GM18867 (cell line): ENCODE measurements around the gene RYK.
A peak's percentile ranks its signal among the peaks of the same experiment; 100 is the strongest.
"Not testable (repeated sequence)": the region's sequence is repeated elsewhere in the genome, so short reads cannot be mapped to it uniquely, and the experiment has no call there.

Experiments
- ATAC-seq: cut with Tn5 transposase; IDR thresholded peaks from one replicate; pipeline ENCODE4 v1.9.1; 2021; ENCODE audit warnings: mild to moderate bottlenecking, moderate library complexity; ENCODE audit not compliant: unreplicated experiment

Gene RYK

DNA sequence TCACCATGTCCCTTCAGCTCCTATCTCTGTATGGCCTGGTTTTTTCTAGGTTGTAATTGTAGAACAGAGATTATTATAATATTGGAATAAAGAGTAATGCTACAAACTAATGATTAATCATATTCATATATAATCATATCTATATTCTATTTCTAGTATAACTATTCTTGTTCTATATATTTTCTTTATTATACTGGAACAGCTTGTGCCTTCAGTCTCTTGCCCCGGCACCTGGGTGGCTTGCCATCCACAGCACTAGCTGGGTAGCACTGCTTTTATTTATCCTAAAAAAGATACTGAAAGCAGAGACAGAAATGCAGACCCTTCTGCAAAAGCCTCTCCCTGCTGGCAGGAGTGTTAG is 25.9 kb downstream of the RYK start:
- not testable (repeated sequence) for ATAC-seq

- no peak for ATAC-seq
Observed at GRCh38 chr3:134222835-134223234, 27.8 kb downstream of the RYK start.

- ATAC-seq: no peak
Observed at GRCh38 chr3:134216851-134217250, 33.8 kb downstream of the RYK start.

DNA sequence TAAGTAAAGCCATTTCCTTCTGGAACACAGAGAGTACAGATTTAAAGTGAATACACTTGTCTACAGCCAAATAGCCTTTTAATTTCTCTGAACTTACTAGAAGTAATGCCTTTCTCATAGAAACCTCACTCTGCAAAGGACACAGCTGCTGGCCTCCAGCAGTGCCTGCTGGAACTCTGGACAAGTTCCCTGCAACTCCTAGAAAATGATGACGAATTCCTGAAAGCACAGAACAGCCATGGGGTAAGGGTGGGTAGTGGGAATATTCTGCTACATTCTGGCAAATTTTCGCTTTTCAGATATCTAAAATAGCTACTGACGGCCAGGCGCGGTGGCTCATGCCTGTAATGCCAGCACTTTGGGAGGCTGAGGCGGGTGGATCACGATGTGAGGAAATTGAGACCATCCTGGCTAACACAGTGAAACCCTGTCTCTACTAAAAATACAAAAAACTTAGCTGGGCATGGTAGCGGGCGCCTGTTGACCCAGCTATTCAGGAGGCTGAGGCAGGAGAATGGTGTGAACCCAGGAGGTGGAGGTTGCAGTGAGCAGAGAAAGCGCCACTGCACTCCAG is 34.4 kb downstream of the RYK start:
- no peak for ATAC-seq

DNA sequence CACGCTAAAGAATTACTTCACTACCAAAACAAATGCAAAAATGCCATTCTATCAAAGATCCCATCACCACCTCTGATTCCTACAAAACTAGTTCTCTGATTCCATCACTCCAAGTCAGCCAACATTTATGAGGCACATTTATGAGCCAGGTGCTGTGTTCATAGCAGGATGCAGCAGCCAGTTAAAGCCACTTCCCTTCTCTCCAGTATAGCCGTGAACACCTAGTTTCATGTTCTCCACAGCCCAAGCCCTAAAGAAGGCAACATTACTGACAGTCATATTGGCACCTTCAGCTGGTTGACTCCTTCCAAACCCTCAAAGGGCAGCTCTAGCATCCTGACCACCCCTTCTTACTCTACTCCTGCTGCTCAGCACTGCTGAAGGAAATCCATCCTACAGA is 36.4 kb downstream of the RYK start:
- no peak for ATAC-seq

DNA sequence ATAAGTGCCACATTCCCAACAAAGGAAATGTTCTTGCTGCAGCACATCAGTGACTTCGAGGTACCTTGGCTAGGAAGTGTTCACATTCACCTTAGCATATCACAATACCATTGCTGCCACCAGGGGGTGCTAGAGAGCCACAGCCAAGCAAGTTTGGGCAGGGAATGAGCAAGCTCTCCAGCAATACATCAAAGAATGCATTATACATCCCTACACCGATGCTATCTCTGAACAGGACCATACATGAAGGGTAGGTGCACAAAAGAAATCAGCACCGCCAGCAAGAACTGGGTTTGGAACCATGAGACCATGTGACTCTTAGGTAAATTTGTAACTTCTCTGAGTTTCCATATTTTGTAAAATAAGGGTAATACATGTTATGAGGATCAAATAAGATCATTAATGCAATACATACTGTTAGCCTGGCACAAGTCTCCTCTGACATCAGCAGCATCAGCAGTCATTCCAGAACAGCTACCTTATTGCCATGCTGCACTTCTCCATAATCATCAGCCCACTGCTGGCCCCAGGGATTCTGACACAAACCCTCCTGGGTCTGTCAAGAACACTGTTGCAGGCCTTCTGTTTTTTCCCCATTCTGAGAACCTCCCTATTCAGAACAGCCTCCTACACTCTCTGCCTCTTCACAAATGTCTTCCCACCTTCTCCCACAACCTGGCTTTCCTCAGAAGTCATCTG is 37.5 kb downstream of the RYK start:
- ATAC-seq: peak; percentile 75

GRCh38 chr3:134211797-134212196 is 38.9 kb downstream of the RYK start:
- peak; percentile 85 for ATAC-seq

DNA sequence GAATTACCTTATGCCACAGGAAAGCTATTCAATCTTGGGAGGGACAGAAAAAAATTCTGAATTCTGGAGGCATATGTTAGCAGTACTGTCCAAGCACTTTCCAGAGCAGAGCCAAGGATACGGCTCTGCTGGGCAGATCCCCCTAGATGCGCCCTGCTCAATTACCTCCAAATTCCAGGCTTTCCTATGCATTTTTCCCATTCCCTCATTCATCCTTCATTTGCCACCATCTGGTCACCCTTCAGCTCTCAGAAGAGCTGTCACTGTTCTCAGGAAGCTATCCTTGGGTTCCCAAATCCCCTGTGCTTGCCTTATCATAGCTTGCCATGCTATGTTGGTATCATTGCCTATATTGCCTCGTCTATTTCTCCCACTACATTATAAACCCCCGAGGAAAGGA is 45.2 kb downstream of the RYK start:
- ATAC-seq: no peak

- ATAC-seq: no peak
Observed at GRCh38 chr3:134201201-134202130, 49.2 kb downstream of the RYK start.

- ATAC-seq: not testable (repeated sequence)
Observed at GRCh38 chr3:134199880-134200279, 50.8 kb downstream of the RYK start.

- ATAC-seq: no peak
Observed at GRCh38 chr3:134199240-134199639, 51.4 kb downstream of the RYK start.

GRCh38 chr3:134198414-134198813 is 52.2 kb downstream of the RYK start:
- no peak for ATAC-seq

- ATAC-seq: peak; percentile 73
Observed at GRCh38 chr3:134197681-134198261, 52.9 kb downstream of the RYK start.

- no peak for ATAC-seq
Observed at GRCh38 chr3:134194247-134194646, 56.4 kb downstream of the RYK start.

DNA sequence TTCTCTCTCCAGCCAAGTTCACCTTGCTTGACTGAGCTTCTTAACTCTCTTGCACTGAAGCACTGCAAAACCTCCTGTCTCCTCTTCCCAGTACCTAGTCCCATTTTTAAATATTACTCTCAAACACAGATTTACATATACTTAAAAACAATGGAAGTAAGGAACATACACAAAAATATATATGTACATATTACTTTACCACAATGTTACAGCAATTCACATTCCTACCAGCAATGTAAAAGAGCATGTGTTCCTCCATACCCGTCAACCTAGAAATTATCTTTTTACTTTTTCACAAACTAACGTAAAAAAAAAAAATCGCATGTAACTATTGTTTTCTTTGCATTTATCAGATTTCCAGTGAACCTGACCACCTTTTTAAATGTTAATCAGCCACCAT is 60.4 kb downstream of the RYK start:
- ATAC-seq: no peak

DNA sequence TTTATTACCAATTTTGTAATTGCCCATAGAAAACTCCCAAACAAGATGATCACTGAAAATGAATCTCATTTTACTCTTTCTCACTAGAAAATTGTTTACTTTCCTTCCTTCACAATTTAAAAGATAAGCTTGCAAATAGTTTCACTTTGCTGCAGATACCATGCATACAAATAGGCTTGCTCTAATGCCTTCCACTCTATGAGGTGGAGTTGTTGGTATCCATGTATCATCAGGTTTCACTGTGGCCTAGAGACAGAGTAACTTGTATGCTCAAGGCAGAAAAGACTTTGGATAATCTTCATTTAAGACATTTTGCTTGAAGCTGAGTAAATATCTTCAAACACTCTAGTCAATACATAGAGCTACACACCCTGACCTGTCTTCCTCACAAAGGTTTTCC is 60.8 kb downstream of the RYK start:
- ATAC-seq: no peak

DNA sequence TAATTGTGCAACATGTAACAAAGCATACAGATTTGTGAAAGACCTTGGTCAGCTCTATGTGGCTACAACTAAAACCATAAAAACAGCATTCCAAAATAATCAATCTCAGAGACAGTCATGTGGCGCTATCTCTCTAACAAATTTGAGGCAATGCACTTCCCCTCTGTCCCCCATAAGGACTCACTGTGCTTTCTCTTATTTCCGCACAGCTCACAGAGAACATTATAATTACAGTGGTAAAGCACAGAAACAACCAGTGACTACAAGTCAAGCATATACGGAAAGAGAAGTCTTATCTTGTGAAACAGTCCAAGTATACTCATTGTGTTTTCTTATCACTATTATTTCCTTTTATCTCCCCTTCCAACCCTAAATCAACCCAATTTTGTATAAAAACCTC is 64.3 kb downstream of the RYK start:
- ATAC-seq: no peak

DNA sequence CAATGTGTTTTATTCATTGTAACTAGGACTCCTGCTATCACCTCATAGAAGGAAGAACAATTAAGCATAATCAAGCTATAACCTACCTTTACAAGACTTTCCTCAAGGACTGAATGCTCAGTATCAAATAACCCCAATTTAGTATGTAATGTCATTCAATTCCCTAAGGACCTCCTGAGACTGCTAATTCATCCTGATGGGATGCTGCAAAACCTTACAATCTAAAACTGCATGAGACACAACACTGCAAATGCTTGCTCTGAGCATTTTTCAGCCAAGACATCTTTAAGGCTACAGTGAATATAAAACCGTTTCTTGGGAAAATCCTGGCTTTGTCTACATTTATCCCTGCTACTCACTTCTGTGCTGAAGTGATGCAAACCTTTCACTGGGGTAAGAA is 69.9 kb downstream of the RYK start:
- no peak for ATAC-seq

GRCh38 chr3:134179508-134179907 is 71.2 kb downstream of the RYK start:
- no peak for ATAC-seq

DNA sequence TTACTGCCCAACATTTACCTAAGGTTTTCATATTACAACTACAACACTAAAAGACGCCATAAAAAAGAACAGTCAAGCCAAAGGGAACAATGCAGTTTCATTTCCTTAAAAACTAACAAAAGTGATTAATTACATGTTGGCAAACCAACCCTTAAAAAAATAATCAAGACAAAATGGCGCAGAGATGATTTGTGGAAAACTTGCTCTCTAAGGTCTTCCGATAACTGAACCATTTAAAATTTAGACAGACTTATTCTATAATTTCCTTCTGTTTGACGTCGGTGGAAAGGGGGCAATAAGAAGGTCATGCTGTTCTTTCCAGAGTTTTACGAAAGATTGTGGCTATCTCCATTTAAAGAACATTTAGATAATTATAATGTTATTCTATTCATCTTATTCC is 87.6 kb downstream of the RYK start:
- ATAC-seq: no peak

- no peak for ATAC-seq
Observed at GRCh38 chr3:134161898-134162615, 88.6 kb downstream of the RYK start.
